Measurements from ENCODE around the gene GALNT2.
A peak's percentile ranks its signal among the peaks of the same experiment; 100 is the strongest.

The GALNT2 gene

GRCh38 chr1:230312676-230313075, 245.6 kb downstream of the GALNT2 start:
- DNase-seq (ENCODE audit: low spot score) (no peak), FAIRE-seq (no peak)

GRCh38 chr1:230313453-230314141, 246.6 kb downstream of the GALNT2 start:
- no peak for DNase-seq (ENCODE audit: low spot score)
- no peak for FAIRE-seq

GRCh38 chr1:230314142-230314470, 247.1 kb downstream of the GALNT2 start:
- DNase-seq (ENCODE audit: low spot score) (no peak), FAIRE-seq (no peak)

- DNase-seq (ENCODE audit: low spot score) = no peak
- no peak for FAIRE-seq
Measured at GRCh38 chr1:230315099-230315498, 248.1 kb downstream of the GALNT2 start.

- FAIRE-seq (no peak), DNase-seq (ENCODE audit: low spot score) (no peak)
Measured at GRCh38 chr1:230316864-230317745, 250.1 kb downstream of the GALNT2 start.

GRCh38 chr1:230317823-230318819, 251.1 kb downstream of the GALNT2 start:
- DNase-seq (ENCODE audit: low spot score) (no peak), FAIRE-seq (no peak)

GRCh38 chr1:230319014-230319747, 252.1 kb downstream of the GALNT2 start:
- no peak for DNase-seq (ENCODE audit: low spot score)
- FAIRE-seq = no peak

GRCh38 chr1:230320804-230321203, 253.8 kb downstream of the GALNT2 start:
- no peak for DNase-seq (ENCODE audit: low spot score)
- no peak for FAIRE-seq

- DNase-seq (ENCODE audit: low spot score) (no peak), FAIRE-seq (no peak)
Measured at GRCh38 chr1:230321341-230321740, 254.3 kb downstream of the GALNT2 start.

- DNase-seq (ENCODE audit: low spot score) = no peak
Measured at GRCh38 chr1:230321741-230322420, 254.8 kb downstream of the GALNT2 start.

GRCh38 chr1:230322421-230322756, 255.4 kb downstream of the GALNT2 start:
- no peak for DNase-seq (ENCODE audit: low spot score)
- FAIRE-seq = no peak

More at GRCh38 chr1:230321741-230322420, 254.8 kb downstream of the GALNT2 start:
- FAIRE-seq = no peak

GRCh38 chr1:230322967-230323547, 256.0 kb downstream of the GALNT2 start:
- DNase-seq (ENCODE audit: low spot score) = no peak
- no peak for FAIRE-seq

- DNase-seq (ENCODE audit: low spot score) (no peak), FAIRE-seq (no peak)
Measured at GRCh38 chr1:230323686-230324085, 256.6 kb downstream of the GALNT2 start.

GRCh38 chr1:230326971-230327891, 260.2 kb downstream of the GALNT2 start:
- DNase-seq (ENCODE audit: low spot score) = no peak
- FAIRE-seq = no peak

- FAIRE-seq = no peak
- DNase-seq (ENCODE audit: low spot score) = peak; percentile 71
Measured at GRCh38 chr1:230327892-230328284, 260.9 kb downstream of the GALNT2 start.

GRCh38 chr1:230328342-230329015, 261.4 kb downstream of the GALNT2 start:
- DNase-seq (ENCODE audit: low spot score) (peak; percentile 9), FAIRE-seq (no peak)

- FAIRE-seq (no peak), DNase-seq (ENCODE audit: low spot score) (no peak)
Measured at GRCh38 chr1:230330157-230330556, 263.1 kb downstream of the GALNT2 start.

Data from urothelium cell line (cell line).